ENCODE measurements around the gene SPRYD3.
A peak's percentile ranks its signal among the peaks of the same experiment; 100 is the strongest.

The SPRYD3 gene

GRCh38 chr12:53054112-53054878, 24.9 kb downstream of the SPRYD3 start:
- Histone ChIP-seq H3K27ac (ENCODE audit: low read depth, low read length, poor library complexity, severe bottlenecking) (peak overlapping the region; percentile 27), H4K20me1 (ENCODE audit: insufficient read depth, low read length) (no peaks in the 10 kb centered on the region), H2AFZ (ENCODE audit: low read length) (no peak overlapping the region), H3K9ac (ENCODE audit: low read length) (peak overlapping the region; percentile 66), H3K4me1 (ENCODE audit: insufficient read depth, low read length, severe bottlenecking) (peaks cover 6% of the 10 kb centered on the region), H3K9me3 (ENCODE audit: low read length) (no peaks in the 10 kb centered on the region), H3F3A (ENCODE audit: insufficient read depth, low read length) (no peaks in the 10 kb centered on the region), H3K9me2 (ENCODE audit: low read depth, low read length) (no peaks in the 10 kb centered on the region), H3K4me2 (ENCODE audit: low read length) (peak overlapping the region; percentile 87), H3K27me3 (ENCODE audit: insufficient read depth, low read length) (no peaks in the 10 kb centered on the region; the same call in 1 of the 2 replicates), H3K4me3 (ENCODE audit: low read depth, low read length, poor library complexity, severe bottlenecking) (peak overlapping the region; percentile 79), H3K79me2 (ENCODE audit: insufficient read depth, low read length) (no peaks in the 10 kb centered on the region), H3K36me3 (ENCODE audit: insufficient read depth, low read length) (no peaks in the 10 kb centered on the region)
- TF ChIP-seq EZH2 (IDR thresholded peaks at IDR 0.05; ENCODE audit: borderline replicate concordance, low read length) (no peak), CTCF (IDR thresholded peaks at IDR 0.05; ENCODE audit: low read length) (no peak)

GRCh38 chr12:53053218-53054111, 25.7 kb downstream of the SPRYD3 start:
- H3F3A ChIP-seq (ENCODE audit: insufficient read depth, low read length): no peaks in the 10 kb centered on the region
- no peaks in the 10 kb centered on the region for H4K20me1 ChIP-seq (ENCODE audit: insufficient read depth, low read length)
- H3K9me2 ChIP-seq (ENCODE audit: low read depth, low read length): no peaks in the 10 kb centered on the region
- H3K27ac ChIP-seq (ENCODE audit: low read depth, low read length, poor library complexity, severe bottlenecking): peak overlapping the region; percentile 27
- peak overlapping the region; percentile 87 for H3K4me2 ChIP-seq (ENCODE audit: low read length)
- peak overlapping the region; percentile 66 for H3K9ac ChIP-seq (ENCODE audit: low read length)
- TF ChIP-seq EZH2 (IDR thresholded peaks at IDR 0.05; ENCODE audit: borderline replicate concordance, low read length) (no peak), CTCF (IDR thresholded peaks at IDR 0.05; ENCODE audit: low read length) (peak; percentile 90)
- no peaks in the 10 kb centered on the region for H3K79me2 ChIP-seq (ENCODE audit: insufficient read depth, low read length)
- no peak overlapping the region for H2AFZ ChIP-seq (ENCODE audit: low read length)
- H3K4me1 ChIP-seq (ENCODE audit: insufficient read depth, low read length, severe bottlenecking): peaks cover 6% of the 10 kb centered on the region
- H3K9me3 ChIP-seq (ENCODE audit: low read length): no peaks in the 10 kb centered on the region
- no peaks in the 10 kb centered on the region for H3K36me3 ChIP-seq (ENCODE audit: insufficient read depth, low read length)
- H3K4me3 ChIP-seq (ENCODE audit: low read depth, low read length, poor library complexity, severe bottlenecking): peak overlapping the region; percentile 79
- no peaks in the 10 kb centered on the region; the same call in 1 of the 2 replicates for H3K27me3 ChIP-seq (ENCODE audit: insufficient read depth, low read length)

- Histone ChIP-seq H3K4me3 (ENCODE audit: low read depth, low read length, poor library complexity, severe bottlenecking) (no peak overlapping the region), H3K79me2 (ENCODE audit: insufficient read depth, low read length) (no peaks in the 10 kb centered on the region), H3K4me1 (ENCODE audit: insufficient read depth, low read length, severe bottlenecking) (peaks cover 6% of the 10 kb centered on the region), H3K9ac (ENCODE audit: low read length) (no peak overlapping the region), H3K27ac (ENCODE audit: low read depth, low read length, poor library complexity, severe bottlenecking) (no peak overlapping the region), H3K9me3 (ENCODE audit: low read length) (no peaks in the 10 kb centered on the region), H3K36me3 (ENCODE audit: insufficient read depth, low read length) (no peaks in the 10 kb centered on the region), H3K4me2 (ENCODE audit: low read length) (no peak overlapping the region), H3K9me2 (ENCODE audit: low read depth, low read length) (no peaks in the 10 kb centered on the region), H4K20me1 (ENCODE audit: insufficient read depth, low read length) (no peaks in the 10 kb centered on the region), H2AFZ (ENCODE audit: low read length) (no peak overlapping the region), H3K27me3 (ENCODE audit: insufficient read depth, low read length) (no peaks in the 10 kb centered on the region; the same call in 1 of the 2 replicates), H3F3A (ENCODE audit: insufficient read depth, low read length) (no peaks in the 10 kb centered on the region)
- no peak for TF ChIP-seq CTCF (IDR thresholded peaks at IDR 0.05; ENCODE audit: low read length)
- TF ChIP-seq EZH2 (IDR thresholded peaks at IDR 0.05; ENCODE audit: borderline replicate concordance, low read length): no peak
These were observed 26.6 kb downstream of the SPRYD3 start for GRCh38 chr12:53052419-53053217.
